ENCODE data around the gene UPP1. TPM values are rescaled to one million over a fixed set of nuclear protein-coding genes. Genes with fewer than 3 reads are reported as not detected.
"Not testable (repeated sequence)": the region's sequence is repeated elsewhere in the genome, so short reads cannot be mapped to it uniquely, and the experiment has no call there.

UPP1 gene
- total and polyA plus RNA-seq, 10 of the 15 experiments (the other 5 are each of a cell fraction or from before 2014, with no cell fraction given): 0.93 to 7.9 (median 3.8) TPM

- no peak for TF ChIP-seq IRF5 (IDR thresholded peaks at IDR 0.05; ENCODE audit: borderline replicate concordance)
- TF ChIP-seq IRF3 (IDR thresholded peaks at IDR 0.05): no peak
- no peak for TF ChIP-seq ZBTB11 (CRISPR knock-in tag; IDR thresholded peaks at IDR 0.05)
- no peak for TF ChIP-seq HDAC2 (IDR thresholded peaks at IDR 0.05)
- TF ChIP-seq ZZZ3 (IDR thresholded peaks at IDR 0.05; ENCODE audit: control insufficient read depth, insufficient read length, low read depth): no peak
- no peak for TF ChIP-seq ZBED1 (IDR thresholded peaks at IDR 0.05; ENCODE audit: borderline replicate concordance)
- TF ChIP-seq ZBTB40 (IDR thresholded peaks at IDR 0.05; ENCODE audit: borderline replicate concordance): no peak
- no peak for TF ChIP-seq ATF7 (IDR thresholded peaks at IDR 0.05; ENCODE audit: low read depth)
- no peak for TF ChIP-seq TAF1 (IDR thresholded peaks at IDR 0.05; ENCODE audit: borderline replicate concordance, low read depth, low read length)
- TF ChIP-seq GATAD2B (conservative IDR thresholded peaks at IDR 0.05; ENCODE audit: low read depth): no peak
- TF ChIP-seq SPI1 (IDR thresholded peaks at IDR 0.05; ENCODE audit: borderline replicate concordance, insufficient read depth, low read depth, low read length): no peak
Measured at GRCh38 chr7:48078470-48078869, 10.6 kb upstream of the UPP1 start (continued).

- FAIRE-seq; DNase-seq (ENCODE audit: low read depth, low spot score); H3K79me2 ChIP-seq (ENCODE audit: control insufficient read depth, insufficient read depth, low read length); in situ Hi-C loops (cut with MboI); BruUV-seq (replicated peaks); intact Hi-C loops (cut with micrococcal nuclease; ENCODE audit: unreplicated experiment); H3K9me3 ChIP-seq (replicated peaks; ENCODE audit: control insufficient read depth, insufficient read depth, low read length); H3K36me3 ChIP-seq (ENCODE audit: control insufficient read depth in 2 of 2, insufficient read depth in 2 of 2, low read length in 1 of 2); POLR2A ChIA-PET; H3K4me2 ChIP-seq (ENCODE audit: control insufficient read depth, insufficient read depth); H3K27ac ChIP-seq (ENCODE audit: control insufficient read depth, insufficient read depth); H3K4me3 ChIP-seq; ATAC-seq; H3K27me3 ChIP-seq (replicated peaks in 1 of 2; ENCODE audit: control insufficient read depth in 2 of 2, insufficient read depth in 2 of 2, low read length in 1 of 2); H3K9ac ChIP-seq (ENCODE audit: control insufficient read depth, insufficient read depth, low read length); H4K20me1 ChIP-seq (ENCODE audit: control insufficient read depth, insufficient read depth); H2AFZ ChIP-seq (ENCODE audit: control insufficient read depth, low read depth, low read length): not testable (repeated sequence)
- SMC1A ChIA-PET (ENCODE audit: uncharacterized antibody, unreplicated experiment): interaction anchor here (1.7 kb wide), 1 partner anchor 30 kb away, joined by 6 read pairs; no protein-coding TSS in a partner anchor
- CTCF ChIA-PET: interaction anchor here (10.7 kb wide), 1 partner anchor 27 kb away, joined by 56 read pairs; no protein-coding TSS in a partner anchor
- RAD21 ChIA-PET (ENCODE audit: unreplicated experiment): interaction anchor here (1.3 kb wide), 1 partner anchor 31 kb away, joined by 3 read pairs; no protein-coding TSS in a partner anchor
- peaks cover 34% of the 10 kb centered on the region for H3K4me1 ChIP-seq (ENCODE audit: control insufficient read depth, insufficient read depth, low read length)
Measured at GRCh38 chr7:48082378-48082777, 6.7 kb upstream of the UPP1 start.
